Body of pancreas (tissue), 4 donors: ENCODE measurements around the gene HSBP1L1. TPM values are rescaled to one million over a fixed set of nuclear protein-coding genes. Genes with fewer than 3 reads are reported as not detected.

Source experiments
- ATAC-seq: fragments of 150-250 bp; one replicate; pipeline ENCODE4 v1.9.1; 2016
- DNase-seq, 4 donors: peaks; one replicate each; pipeline ENCODE4 v3.0.0-alpha.2; 2019
- H3K27ac ChIP-seq, 4 donors: fragments of 200-600 bp; sonication (generic); 1 replicate in 3 of 4; 2 replicates in 1 of 4; pipeline versions ENCODE4 v1.5.1 to v1.6.1; 2016 to 2019; ENCODE audit warnings: mild to moderate bottlenecking in 1 of 4, mixed read lengths in 1 of 4, moderate library complexity in 1 of 4
- H3K27me3 ChIP-seq, 2 donors: fragments of 200-600 bp; sonication (generic); one replicate each; pipeline ENCODE4 v1.6.0; 2016; ENCODE audit warnings: mild to moderate bottlenecking in 1 of 2
- H3K36me3 ChIP-seq, 2 donors: fragments of 200-600 bp; sonication (generic); replicated peaks in 1 of 2; 2 replicates each; pipeline ENCODE4 v1.5.1; 2016; ENCODE audit warnings: low read depth in 2 of 2; ENCODE audit not compliant: insufficient read depth in 1 of 2
- H3K4me1 ChIP-seq: fragments of 200-600 bp; sonication (generic); one replicate; pipeline ENCODE4 v1.6.0; 2016
- H3K4me3 ChIP-seq, 2 donors: fragments of 200-600 bp; sonication (generic); 1 replicate in 1 of 2; 2 replicates in 1 of 2; pipeline ENCODE4 v1.5.1; 2016 to 2019
- H3K9me3 ChIP-seq, 3 donors: fragments of 200-600 bp; sonication (generic); 1 replicate in 2 of 3; 2 replicates in 1 of 3; pipeline ENCODE4 v1.5.1; 2016
- POLR2A ChIP-seq, 3 donors: fragments of 450-650 bp; IDR thresholded peaks; one replicate each; pipeline ENCODE4 v1.6.1; 2016; ENCODE audit warnings: antibody characterized with exemption in 3 of 3, mild to moderate bottlenecking in 2 of 3
- WGBS, 2 donors: methylation state at CpG; one replicate each; pipeline ENCODE4 v1.1.5; 2017; 5-methylcytosine and 5-hydroxymethylcytosine counted together
- intact Hi-C: fragments of 100-400 bp; cut with DNase I; formaldehyde crosslinking; loops from one replicate; pipeline ENCODE4 v1.15.1; 2023
- total RNA-seq, 2 donors: library from RNA; depleted of rRNA; stranded (reverse); fragments of >200 nt; gene quantifications; one replicate each; pipeline ENCODE4 v1.1.0, GENCODE V29; 2016
- TF ChIP-seq, protein P1 (sequence below), 7 experiments: fragments of 450-650 bp in 4 of 7; fragments of 200-600 bp in 3 of 7; sonication (generic) in 3 of 7; IDR thresholded peaks; one replicate each; pipeline ENCODE4 v1.5.1; 2016 to 2019; ENCODE audit warnings: antibody characterized with exemption in 7 of 7

The HSBP1L1 gene
- total RNA-seq, 2 donors from 2014 or later: 14.8 to 22.1 TPM

GRCh38 chr18:79983253-79983652 is 18.8 kb downstream of the HSBP1L1 start:
- peak in 2 of 4 donors; percentile 30 to 31 for DNase-seq
- H3K4me1 ChIP-seq: peaks cover 36% of the 10 kb centered on the region
- H3K36me3 ChIP-seq: no peaks in the 10 kb centered on the region
- no peak overlapping the region for H3K4me3 ChIP-seq
- peak overlapping the region in 2 of 4 donors; percentile 5 to 26 for H3K27ac ChIP-seq
- ATAC-seq: peak; percentile 61
- intact Hi-C loops: loop anchor here (10.0 kb wide), 1 partner anchor 48 kb away; no protein-coding TSS in a partner anchor
- WGBS, 2 donors: 69 to 76% methylated on average over 4 of the region's 4 CpGs
- TF ChIP-seq, protein P1, sequence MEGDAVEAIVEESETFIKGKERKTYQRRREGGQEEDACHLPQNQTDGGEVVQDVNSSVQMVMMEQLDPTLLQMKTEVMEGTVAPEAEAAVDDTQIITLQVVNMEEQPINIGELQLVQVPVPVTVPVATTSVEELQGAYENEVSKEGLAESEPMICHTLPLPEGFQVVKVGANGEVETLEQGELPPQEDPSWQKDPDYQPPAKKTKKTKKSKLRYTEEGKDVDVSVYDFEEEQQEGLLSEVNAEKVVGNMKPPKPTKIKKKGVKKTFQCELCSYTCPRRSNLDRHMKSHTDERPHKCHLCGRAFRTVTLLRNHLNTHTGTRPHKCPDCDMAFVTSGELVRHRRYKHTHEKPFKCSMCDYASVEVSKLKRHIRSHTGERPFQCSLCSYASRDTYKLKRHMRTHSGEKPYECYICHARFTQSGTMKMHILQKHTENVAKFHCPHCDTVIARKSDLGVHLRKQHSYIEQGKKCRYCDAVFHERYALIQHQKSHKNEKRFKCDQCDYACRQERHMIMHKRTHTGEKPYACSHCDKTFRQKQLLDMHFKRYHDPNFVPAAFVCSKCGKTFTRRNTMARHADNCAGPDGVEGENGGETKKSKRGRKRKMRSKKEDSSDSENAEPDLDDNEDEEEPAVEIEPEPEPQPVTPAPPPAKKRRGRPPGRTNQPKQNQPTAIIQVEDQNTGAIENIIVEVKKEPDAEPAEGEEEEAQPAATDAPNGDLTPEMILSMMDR (IDR thresholded peaks at IDR 0.05): no peak
- no peak for TF ChIP-seq POLR2A (IDR thresholded peaks at IDR 0.05)
- H3K27me3 ChIP-seq: no peaks in the 10 kb centered on the region
- H3K9me3 ChIP-seq: no peaks in the 10 kb centered on the region

GRCh38 chr18:79983793-79984192 is 19.4 kb downstream of the HSBP1L1 start:
- WGBS, 2 donors: 81 to 92% methylated on average over 7 of the region's 7 CpGs
- intact Hi-C loops: loop anchor here (10.0 kb wide), 1 partner anchor 49 kb away; no protein-coding TSS in a partner anchor
- Histone ChIP-seq H3K36me3 (no peaks in the 10 kb centered on the region), H3K27me3 (no peaks in the 10 kb centered on the region), H3K4me3 (no peak overlapping the region), H3K4me1 (peaks cover 36% of the 10 kb centered on the region), H3K9me3 (no peaks in the 10 kb centered on the region), H3K27ac (no peak overlapping the region)
- DNase-seq (no peak), ATAC-seq (no peak)
- TF ChIP-seq, protein P1 (IDR thresholded peaks at IDR 0.05): no peak
- no peak for TF ChIP-seq POLR2A (IDR thresholded peaks at IDR 0.05)

DNA sequence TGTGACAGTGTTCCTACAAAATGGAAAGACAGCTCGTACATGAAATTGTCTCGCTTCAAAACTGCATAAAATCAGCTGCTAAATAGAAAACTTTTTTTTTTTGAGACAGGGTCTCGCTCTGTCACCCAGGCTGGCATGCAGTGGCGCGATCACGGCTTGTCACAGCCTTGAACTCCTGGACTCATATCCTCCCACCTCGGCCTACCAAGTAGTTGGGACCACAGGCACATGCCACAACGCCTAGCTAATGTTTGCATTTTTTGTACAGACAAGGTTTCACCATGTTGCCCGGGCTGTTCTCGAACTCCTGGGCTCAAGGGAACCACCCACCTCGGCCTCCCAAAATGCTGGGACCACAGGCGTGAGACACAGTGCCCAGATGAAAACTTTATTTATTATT is 20.7 kb downstream of the HSBP1L1 start:
- H3K27me3 ChIP-seq: no peaks in the 10 kb centered on the region
- intact Hi-C loops: loop anchor here (10.0 kb wide), 1 partner anchor 50 kb away; no protein-coding TSS in a partner anchor
- ATAC-seq (no peak), DNase-seq (no peak)
- no peak overlapping the region for H3K27ac ChIP-seq
- H3K36me3 ChIP-seq: no peaks in the 10 kb centered on the region
- H3K4me3 ChIP-seq: no peak overlapping the region
- WGBS, 2 donors: 81 to 83% methylated on average over 12 of the region's 12 CpGs
- TF ChIP-seq POLR2A (IDR thresholded peaks at IDR 0.05): no peak
- TF ChIP-seq, protein P1 (IDR thresholded peaks at IDR 0.05): no peak
- no peaks in the 10 kb centered on the region for H3K9me3 ChIP-seq
- peaks cover 42% of the 10 kb centered on the region for H3K4me1 ChIP-seq

- no peaks in the 10 kb centered on the region for H3K27me3 ChIP-seq
- H3K4me3 ChIP-seq: no peak overlapping the region
- intact Hi-C loops: loop anchor here (10.0 kb wide), 1 partner anchor 52 kb away; no protein-coding TSS in a partner anchor
- 17 to 20% methylated on average over 6 to 7 of the region's 7 CpGs for WGBS, 2 donors
- H3K36me3 ChIP-seq: no peaks in the 10 kb centered on the region
- H3K4me1 ChIP-seq: peaks cover 42% of the 10 kb centered on the region
- DNase-seq (no peak), ATAC-seq (no peak)
- TF ChIP-seq POLR2A (IDR thresholded peaks at IDR 0.05): no peak
- TF ChIP-seq, protein P1 (IDR thresholded peaks at IDR 0.05): no peak
- H3K27ac ChIP-seq: no peak overlapping the region
- H3K9me3 ChIP-seq: no peaks in the 10 kb centered on the region
Measured at GRCh38 chr18:79986726-79987125, 22.3 kb downstream of the HSBP1L1 start.

DNA sequence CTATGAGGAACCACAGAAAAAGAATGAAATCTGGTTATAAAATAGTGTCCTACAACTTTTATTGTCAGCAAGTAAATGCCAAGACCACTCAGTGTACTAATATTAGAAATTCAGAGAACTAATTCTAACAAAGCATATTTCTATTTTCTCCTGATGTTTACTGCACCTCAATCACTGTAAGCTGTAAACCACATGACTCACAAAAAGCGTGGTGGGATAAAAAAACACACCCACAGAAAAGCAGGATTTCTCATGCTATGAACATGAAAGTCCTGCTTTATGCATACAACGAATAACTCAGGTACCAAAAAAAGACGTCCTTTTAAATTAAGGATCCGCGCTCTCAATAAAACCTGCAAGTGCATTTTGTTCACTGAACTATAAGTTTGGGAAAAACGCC is 23.1 kb downstream of the HSBP1L1 start:
- intact Hi-C loops: loop anchor here (10.0 kb wide), 1 partner anchor 53 kb away; no protein-coding TSS in a partner anchor
- TF ChIP-seq, protein P1 (IDR thresholded peaks at IDR 0.05): no peak
- TF ChIP-seq POLR2A (IDR thresholded peaks at IDR 0.05): no peak
- ATAC-seq (no peak), DNase-seq (no peak)
- WGBS, 2 donors: 0 to 3% methylated on average over 6 of the region's 6 CpGs
- peaks cover 37% of the 10 kb centered on the region for H3K4me1 ChIP-seq
- H3K27ac ChIP-seq: peak overlapping the region in 3 of 4 donors; percentile 94 to 98 (median 98)
- peak overlapping the region; percentile 90 to 92 for H3K4me3 ChIP-seq
- no peaks in the 10 kb centered on the region for H3K27me3 ChIP-seq
- H3K9me3 ChIP-seq: no peaks in the 10 kb centered on the region
- no peaks in the 10 kb centered on the region for H3K36me3 ChIP-seq
